ENCODE measurements around the gene SLC27A4.

The SLC27A4 gene

GRCh38 chr9:128393145-128393775 is 52.9 kb downstream of the SLC27A4 start:
- DNase-seq: no peak

- no peak for DNase-seq
Observed at GRCh38 chr9:128393970-128394369, 53.6 kb downstream of the SLC27A4 start.

- no peak for DNase-seq
Observed at GRCh38 chr9:128394379-128395168, 54.2 kb downstream of the SLC27A4 start.

GRCh38 chr9:128396970-128397613 is 56.8 kb downstream of the SLC27A4 start:
- DNase-seq: no peak

DNA sequence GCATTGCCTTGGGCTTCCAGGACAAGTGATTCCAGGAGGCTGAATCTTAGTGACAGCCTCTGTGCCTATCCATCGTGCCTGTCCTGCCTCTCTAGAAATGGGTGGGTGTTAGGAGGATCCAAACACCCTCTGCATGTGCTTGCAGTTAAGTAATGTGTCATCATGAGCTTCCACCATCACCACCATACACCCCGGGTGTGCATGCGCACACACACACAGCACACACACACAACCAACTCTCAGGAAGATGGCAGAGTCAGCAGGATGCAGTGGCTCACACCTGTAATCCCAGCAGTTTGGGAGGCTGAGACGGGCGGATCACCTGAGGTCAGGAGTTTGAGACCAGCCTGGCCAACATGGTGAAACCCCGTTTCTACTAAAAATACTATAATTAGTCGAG is 57.5 kb downstream of the SLC27A4 start:
- no peak for DNase-seq

GRCh38 chr9:128399861-128400260 is 59.5 kb downstream of the SLC27A4 start:
- DNase-seq: no peak

- DNase-seq: no peak
Observed at GRCh38 chr9:128404560-128404959, 64.2 kb downstream of the SLC27A4 start.

DNA sequence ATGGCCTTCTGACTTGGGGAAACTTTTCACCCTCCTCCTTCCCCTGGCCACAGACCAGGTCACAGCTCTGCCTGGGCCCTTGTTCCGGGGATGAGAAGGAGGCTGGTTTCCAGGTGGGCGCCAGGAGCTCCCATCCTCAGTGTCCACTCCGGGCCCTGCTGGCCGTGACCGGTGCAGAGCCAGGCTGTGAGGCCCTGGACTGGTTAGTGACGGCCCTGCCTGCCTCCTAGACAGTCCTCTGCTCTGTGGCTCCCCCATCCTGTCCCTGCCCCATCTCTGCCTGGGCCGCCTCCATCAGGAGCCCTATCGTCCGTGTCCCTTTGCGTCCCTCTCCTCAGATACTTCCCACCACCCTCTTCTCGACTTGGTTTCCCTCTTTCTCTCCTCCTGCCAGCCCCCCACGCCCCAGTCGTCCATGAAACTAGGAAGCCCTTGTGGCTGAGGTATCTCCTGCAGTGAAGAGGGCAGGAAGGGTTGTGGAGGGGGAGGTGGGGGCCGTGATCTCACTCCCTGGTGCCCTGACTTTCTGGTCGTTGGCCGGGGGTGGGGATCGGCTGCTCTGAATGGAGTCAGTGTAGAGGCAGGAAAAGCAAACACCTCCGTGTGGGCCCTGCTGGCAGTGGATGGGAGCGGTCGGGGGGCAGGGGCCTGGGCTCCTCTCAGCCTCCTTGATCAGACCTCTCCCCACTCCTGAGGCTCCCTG is 64.9 kb downstream of the SLC27A4 start:
- DNase-seq: no peak

DNA sequence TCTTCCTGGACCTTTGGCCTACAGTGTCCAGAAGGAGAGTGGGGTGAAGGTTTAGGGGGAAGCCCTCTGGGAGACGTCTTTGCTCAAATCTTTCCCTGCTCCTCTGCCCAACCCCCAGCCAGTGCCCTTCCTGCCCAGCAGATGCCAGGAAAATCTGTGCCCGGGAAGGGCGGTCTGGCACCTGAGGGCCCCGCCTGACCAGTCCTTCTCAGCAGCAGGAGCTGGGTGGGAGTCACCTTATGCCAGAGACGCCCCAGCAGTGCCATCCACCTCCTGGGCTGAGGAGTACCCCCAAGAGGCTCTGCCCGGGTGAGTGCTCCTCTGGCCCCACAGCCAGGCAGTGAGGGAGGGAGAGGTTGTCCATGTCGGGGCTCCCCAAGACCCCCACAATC is 65.4 kb downstream of the SLC27A4 start:
- no peak for DNase-seq

DNA sequence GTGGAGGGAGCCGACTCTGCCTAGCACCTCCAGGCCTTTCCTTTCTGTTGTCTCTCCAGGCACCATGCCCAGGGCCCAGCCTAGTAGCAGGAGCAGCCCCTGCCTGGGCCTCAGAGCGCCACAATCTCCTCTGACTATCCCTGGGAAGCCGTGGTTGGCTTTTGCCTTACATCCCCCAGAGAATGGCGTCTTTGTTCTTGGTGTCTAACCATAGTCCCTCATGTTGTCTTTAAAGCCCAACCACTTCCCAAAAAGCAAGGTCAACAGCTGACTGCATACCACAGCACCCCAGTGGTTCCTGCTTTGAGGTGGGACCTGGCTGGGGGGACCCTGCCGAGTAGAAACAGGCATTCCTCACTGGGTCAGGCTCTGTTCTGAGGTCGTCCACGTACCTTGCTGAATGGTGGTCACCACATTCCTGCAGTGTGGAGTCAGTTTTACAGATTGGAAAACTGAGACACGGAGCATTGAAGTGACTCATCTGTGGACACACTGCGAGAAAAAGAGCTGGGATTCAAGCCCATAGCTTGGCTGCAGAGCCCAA is 66.6 kb downstream of the SLC27A4 start:
- no peak for DNase-seq

- DNase-seq: no peak
Observed at GRCh38 chr9:128408963-128409431, 68.7 kb downstream of the SLC27A4 start.

GRCh38 chr9:128409450-128409849 is 69.1 kb downstream of the SLC27A4 start:
- no peak for DNase-seq

GRCh38 chr9:128409978-128410377 is 69.7 kb downstream of the SLC27A4 start:
- DNase-seq: no peak
